Hematopoietic multipotent progenitor cell treated with erythropoietin and hydrocortisone succinate and interleukin-3 and kit ligand, for 15 days (in vitro differentiated cells): Measurements from ENCODE around the gene ANTKMT.
"Not testable (repeated sequence)": the region's sequence is repeated elsewhere in the genome, so short reads cannot be mapped to it uniquely, and the experiment has no call there.

Experiments used
- DNase-seq: peaks from one replicate; pipeline ENCODE4 v3.0.0-alpha.2; 2015; ENCODE audit warnings: low spot score

Gene ANTKMT

DNA sequence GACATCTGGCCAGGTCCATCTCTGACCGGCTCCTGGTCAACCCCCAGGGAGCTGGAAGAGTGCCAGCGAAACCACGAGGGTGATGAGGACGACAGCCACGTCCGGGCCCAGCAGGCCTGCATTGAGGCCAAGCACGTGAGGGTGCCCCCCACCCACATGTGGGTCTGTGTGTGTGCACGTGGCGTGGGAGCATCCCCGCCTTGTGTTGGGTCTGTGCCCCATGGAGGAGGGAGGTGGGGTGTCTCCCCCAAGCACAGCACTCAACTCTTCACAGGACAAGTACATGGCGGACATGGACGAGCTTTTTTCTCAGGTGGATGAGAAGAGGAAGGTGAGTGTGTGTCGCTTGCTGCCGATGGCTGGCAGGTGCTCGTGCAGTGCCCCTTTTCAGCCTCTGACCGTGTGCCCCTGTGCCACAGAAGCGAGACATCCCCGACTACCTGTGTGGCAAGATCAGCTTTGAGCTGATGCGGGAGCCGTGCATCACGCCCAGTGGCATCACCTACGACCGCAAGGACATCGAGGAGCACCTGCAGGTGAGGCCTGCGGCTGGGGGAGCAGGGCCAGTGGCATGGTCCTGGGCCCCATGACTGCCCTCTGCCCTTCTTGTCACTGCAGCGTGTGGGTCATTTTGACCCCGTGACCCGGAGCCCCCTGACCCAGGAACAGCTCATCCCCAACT is 39.1 kb upstream of the ANTKMT start:
- no peak for DNase-seq

GRCh38 chr16:682493-683395 is 38.2 kb upstream of the ANTKMT start:
- DNase-seq = no peak

- no peak for DNase-seq
Measured at GRCh38 chr16:683396-684070, 37.4 kb upstream of the ANTKMT start.

DNA sequence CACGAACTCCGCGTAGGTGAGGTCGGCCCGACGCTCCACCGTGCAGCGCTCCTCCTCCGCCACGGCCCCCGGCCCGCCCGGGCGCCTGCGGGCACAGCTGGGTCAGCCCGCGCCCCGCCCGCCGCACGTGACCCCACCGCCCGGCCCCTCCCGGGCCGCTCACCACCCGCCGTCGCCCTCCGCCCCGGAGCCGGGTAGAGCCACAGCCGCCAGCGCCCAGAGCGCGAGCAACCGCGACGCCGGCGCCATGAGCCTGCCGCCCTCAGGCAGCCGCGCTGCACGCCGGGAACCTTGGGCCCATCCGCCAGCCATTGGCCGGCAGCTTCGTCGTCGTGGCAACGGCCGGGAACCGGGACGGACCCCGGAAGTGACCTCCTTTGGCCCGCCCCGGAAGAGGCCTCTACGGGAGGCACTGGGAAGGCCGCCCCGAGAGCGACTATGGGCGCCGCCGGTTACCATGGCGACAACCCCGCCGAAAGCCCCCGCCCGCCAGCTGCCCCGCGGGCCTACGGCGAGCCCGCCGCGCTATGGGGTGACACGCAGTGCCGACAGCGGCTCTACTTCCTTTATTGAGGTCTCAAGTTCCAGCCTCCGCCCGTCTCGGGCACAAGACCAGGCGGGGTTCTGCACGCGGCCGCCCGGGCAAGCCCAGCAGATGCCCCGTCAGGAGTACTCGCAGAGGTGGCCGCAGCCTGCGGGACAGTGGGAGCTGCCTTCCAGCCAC is 36.7 kb upstream of the ANTKMT start, which contains the start of gene JMJD8:
Gene JMJD8 (minus strand): TSS at position 264 of the 724 bp plus-strand sequence. CDS start 15 bp downstream, at position 249.
- peak; percentile 97 for DNase-seq

- DNase-seq = no peak
Measured at GRCh38 chr16:684961-685696, 35.8 kb upstream of the ANTKMT start.

DNA sequence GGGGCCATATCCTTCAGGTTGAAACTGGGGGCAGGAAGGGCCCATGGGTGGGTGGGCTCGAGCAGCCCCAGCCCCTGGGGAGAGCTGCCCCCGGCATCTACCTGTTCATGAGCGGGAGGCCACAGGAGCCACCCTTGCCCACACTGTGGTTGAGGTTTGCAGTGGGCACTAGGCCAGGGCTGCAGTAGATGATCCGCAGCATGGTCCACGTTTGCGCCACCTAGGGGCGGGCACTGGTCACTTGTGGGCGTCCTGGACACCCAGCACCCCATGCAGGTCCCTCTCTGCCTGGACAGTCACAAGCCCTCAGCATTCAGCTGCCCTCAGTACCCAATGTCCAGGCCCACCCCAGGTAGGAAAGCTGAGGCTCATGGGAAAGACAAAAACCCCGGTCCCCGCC is 35.0 kb upstream of the ANTKMT start:
- peak; percentile 59 for DNase-seq

GRCh38 chr16:686459-687260 is 34.3 kb upstream of the ANTKMT start:
- no peak for DNase-seq

GRCh38 chr16:687499-687898 is 33.4 kb upstream of the ANTKMT start:
- no peak for DNase-seq

DNA sequence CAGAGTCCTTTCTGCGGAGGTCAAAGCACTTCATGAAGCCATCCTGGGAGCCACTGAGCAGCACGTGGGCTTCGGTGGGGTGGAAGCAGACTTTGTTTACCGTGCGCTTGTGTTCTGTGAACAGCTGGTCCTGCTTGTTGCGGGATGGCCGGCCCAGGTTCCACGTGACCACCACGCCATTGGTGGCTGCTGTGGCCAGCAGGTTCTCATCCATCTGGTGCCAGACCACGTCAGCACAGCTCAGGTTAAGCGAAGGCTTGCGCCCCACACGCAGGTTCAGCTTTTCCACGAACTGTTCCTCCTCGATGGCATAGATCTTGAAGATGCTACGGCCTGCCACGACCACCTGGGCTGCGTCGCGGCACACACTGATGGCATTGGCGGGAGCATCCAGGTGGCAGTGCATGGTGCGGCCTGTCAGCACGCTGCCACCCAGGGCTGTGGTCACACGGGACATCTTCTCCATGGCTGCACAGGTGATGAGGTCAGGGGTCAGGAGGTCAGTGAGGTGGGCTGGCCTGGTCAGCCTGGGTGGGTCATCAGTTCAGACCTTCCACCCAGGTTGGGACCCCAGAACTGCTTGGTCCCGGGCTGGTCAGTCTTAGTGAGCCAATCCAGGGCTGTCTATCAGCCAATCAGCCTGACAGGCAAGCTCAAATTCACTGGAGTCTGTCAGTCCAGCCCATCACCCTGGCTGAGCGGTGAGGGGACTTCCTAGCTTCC is 31.6 kb upstream of the ANTKMT start:
- no peak for DNase-seq

- not testable (repeated sequence) for DNase-seq
Measured at GRCh38 chr16:691242-691641, 29.7 kb upstream of the ANTKMT start.

GRCh38 chr16:692356-693108 is 28.4 kb upstream of the ANTKMT start:
- no peak for DNase-seq

DNA sequence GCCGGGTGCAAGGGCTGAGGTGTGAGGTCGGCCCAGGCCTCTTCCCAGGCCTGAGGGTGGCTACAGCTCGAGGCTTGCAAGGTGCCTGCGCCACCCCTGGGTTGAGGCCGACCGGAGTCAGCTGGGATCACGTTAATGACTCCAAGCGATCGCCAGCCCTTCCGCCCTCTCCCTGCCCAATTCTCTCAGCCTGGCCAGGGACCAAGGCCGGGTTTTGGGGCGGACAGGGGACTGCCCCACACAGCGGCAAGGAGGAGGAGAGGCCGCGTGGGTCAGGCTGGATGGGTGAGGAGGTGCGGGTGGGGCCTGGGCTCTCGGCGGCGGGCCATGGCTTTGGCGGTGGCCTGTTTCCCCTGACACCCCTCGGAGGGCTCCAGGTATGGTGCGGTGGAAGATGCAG is 27.6 kb upstream of the ANTKMT start:
- DNase-seq = no peak

- DNase-seq = no peak
Measured at GRCh38 chr16:693766-694165, 27.2 kb upstream of the ANTKMT start.

DNA sequence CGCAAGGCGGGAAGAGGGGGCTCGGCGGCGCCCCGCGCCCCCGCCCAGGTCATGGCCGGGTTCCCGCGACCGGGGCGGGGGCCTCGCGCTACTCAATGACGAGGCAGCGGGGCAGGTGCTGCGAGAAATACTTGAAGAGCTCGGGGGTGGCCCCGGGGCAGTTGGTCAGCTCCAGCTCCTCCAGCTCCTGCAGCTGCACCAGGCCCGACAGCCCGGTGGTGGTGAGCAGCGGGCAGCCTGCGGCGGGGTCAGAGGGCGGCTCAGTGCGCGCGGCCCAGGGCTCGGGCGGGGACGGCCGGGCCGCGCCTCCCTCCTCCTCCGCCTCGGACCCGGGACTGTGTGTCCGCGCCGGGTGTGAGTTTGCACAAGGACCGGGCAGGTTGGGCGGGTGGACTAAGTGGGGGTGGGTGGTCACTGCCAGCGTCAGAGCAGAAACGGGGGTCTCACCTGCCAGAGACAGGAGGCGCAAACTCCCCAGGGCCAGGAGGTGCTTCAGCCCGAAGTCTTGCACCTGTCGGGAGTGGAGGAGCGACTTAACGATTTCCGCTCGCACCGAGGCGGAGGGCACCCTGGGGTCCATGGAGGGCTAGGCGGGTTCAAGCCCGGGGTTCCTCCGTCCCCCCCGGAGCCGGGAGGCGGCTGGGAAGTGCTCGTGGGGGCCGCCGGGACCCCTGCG is 26.6 kb upstream of the ANTKMT start:
- DNase-seq = no peak

- DNase-seq = no peak
Measured at GRCh38 chr16:694863-695354, 26.0 kb upstream of the ANTKMT start.

- no peak for DNase-seq
Measured at GRCh38 chr16:695355-696089, 25.4 kb upstream of the ANTKMT start.

- DNase-seq = no peak
Measured at GRCh38 chr16:698911-699671, 21.9 kb upstream of the ANTKMT start.
